ENCODE results near the gene ADGRL2.

GRCh38 chr1:82000221-82000620, 199.5 kb downstream of the ADGRL2 start:
- no peak for TF ChIP-seq CTCF (IDR thresholded peaks at IDR 0.05; ENCODE audit: insufficient read depth, low read length, poor library complexity, severe bottlenecking)
- no peak for TF ChIP-seq EZH2phosphoT487 (conservative IDR thresholded peaks at IDR 0.05; ENCODE audit: low read length)
